Amygdala (tissue), 56 donors: ENCODE results near the gene C2orf76.
"Not testable (repeated sequence)": the region's sequence is repeated elsewhere in the genome, so short reads cannot be mapped to it uniquely, and the experiment has no call there.

Experiments
- DNase-seq, 56 donors: peaks; one replicate each; lab custom pipeline; 2025; lab: John Stamatoyannopoulos, UW

The C2orf76 gene

GRCh38 chr2:119378566-119378965 is 11.9 kb upstream of the C2orf76 start:
- no peak for DNase-seq

- no peak for DNase-seq
These were observed 11.3 kb upstream of the C2orf76 start for GRCh38 chr2:119377993-119378345.

- DNase-seq: no peak
These were observed 10.8 kb upstream of the C2orf76 start for GRCh38 chr2:119377294-119377992.

- DNase-seq: no peak
These were observed 10.2 kb upstream of the C2orf76 start for GRCh38 chr2:119376810-119377209.

GRCh38 chr2:119376406-119376805 is 9.8 kb upstream of the C2orf76 start:
- not testable (repeated sequence) for DNase-seq

GRCh38 chr2:119373907-119374745 is 7.5 kb upstream of the C2orf76 start:
- DNase-seq: not testable (repeated sequence)

- no peak for DNase-seq
These were observed 6.3 kb upstream of the C2orf76 start for GRCh38 chr2:119372778-119373568.

- DNase-seq: peak in 53 of 56 donors; percentile 10 to 97 (median 77)
These were observed 4.5 kb upstream of the C2orf76 start for GRCh38 chr2:119371111-119371510.

- peak in 1 of 56 donors; percentile 18 for DNase-seq
These were observed 3.2 kb upstream of the C2orf76 start for GRCh38 chr2:119369845-119370244.

GRCh38 chr2:119367472-119368099 is 952 bp upstream of the C2orf76 start:
- peak in 50 of 56 donors; percentile 11 to 83 (median 61) for DNase-seq

- no peak for DNase-seq
These were observed 429 bp downstream of the C2orf76 start for GRCh38 chr2:119366161-119366648.

GRCh38 chr2:119365436-119365835 is 1.2 kb downstream of the C2orf76 start:
- no peak for DNase-seq

GRCh38 chr2:119364798-119365197 is 1.8 kb downstream of the C2orf76 start:
- DNase-seq: no peak

- DNase-seq: no peak
These were observed 6.1 kb downstream of the C2orf76 start for GRCh38 chr2:119360423-119360966.

- no peak for DNase-seq
These were observed 6.9 kb downstream of the C2orf76 start for GRCh38 chr2:119359774-119360173.

GRCh38 chr2:119354860-119355259 is 11.8 kb downstream of the C2orf76 start:
- no peak for DNase-seq

- no peak for DNase-seq
These were observed 14.3 kb downstream of the C2orf76 start for GRCh38 chr2:119352357-119352756.

GRCh38 chr2:119350311-119350998 is 16.2 kb downstream of the C2orf76 start:
- DNase-seq: peak in 2 of 56 donors; percentile 10 to 21

- DNase-seq: no peak
These were observed 17.3 kb downstream of the C2orf76 start for GRCh38 chr2:119349289-119349688.
